ENCODE data around the gene COL20A1.

- TF ChIP-seq CTCF (IDR thresholded peaks at IDR 0.05) (no peak), POLR2A (IDR thresholded peaks at IDR 0.05; ENCODE audit: low read depth) (no peak)
Observed at GRCh38 chr20:63295846-63296245, 2.9 kb downstream of the COL20A1 start.

Data from esophagus muscularis mucosa (tissue), 3 donors.